Activated gamma-delta T cell treated with anti-CD3 and anti-CD28 coated beads, Interleukin-2, amount 50 U/mL, for 16 hours (primary cell): Measurements from ENCODE around the gene ACCSL.

Source experiments
- DNase-seq: peaks from one replicate; pipeline ENCODE4 v3.0.0-alpha.2; 2020; ENCODE audit warnings: low read depth

The ACCSL gene

DNA sequence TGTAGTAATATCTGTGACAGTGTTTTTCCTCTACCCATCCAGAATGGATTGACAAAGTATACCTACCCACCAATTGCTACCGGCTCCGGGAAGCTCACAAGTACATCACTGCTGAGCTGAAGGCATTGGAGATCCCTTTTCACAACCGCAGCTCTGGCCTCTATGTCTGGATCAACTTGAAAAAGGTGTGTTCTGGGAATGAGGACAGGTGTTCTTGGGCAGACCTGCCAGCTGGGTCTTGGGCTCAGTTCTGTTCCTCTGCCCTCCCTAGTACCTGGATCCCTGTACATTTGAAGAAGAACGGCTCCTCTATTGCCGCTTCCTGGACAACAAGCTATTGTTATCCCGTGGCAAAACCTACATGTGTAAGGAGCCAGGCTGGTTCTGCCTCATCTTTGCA, 10.5 kb downstream of the ACCSL start:
- DNase-seq, result no peak

DNA sequence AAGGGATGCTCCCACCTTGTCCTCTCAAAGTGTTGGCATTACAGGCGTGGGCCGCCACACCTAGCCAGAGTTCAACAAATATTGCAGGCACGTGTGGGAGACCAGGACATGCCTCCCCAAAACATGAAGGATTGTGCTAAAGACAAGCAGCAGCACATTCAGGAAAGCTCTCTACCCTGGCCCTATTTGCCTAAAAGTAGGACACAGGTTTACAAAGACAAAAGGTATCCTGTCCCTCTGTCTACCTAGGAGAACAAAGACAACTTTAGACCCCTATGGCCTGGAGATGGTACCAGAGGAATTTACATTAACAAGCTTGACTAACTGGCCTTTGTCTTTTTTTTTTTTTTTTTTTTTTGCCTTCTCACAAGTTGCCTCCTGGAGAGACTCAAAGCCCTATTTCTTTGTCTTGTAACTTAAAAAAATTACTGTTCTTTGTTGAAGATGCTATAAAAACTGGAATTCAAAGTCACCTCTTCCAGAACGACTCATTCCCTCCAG, 17.4 kb downstream of the ACCSL start:
- DNase-seq, result no peak

DNA sequence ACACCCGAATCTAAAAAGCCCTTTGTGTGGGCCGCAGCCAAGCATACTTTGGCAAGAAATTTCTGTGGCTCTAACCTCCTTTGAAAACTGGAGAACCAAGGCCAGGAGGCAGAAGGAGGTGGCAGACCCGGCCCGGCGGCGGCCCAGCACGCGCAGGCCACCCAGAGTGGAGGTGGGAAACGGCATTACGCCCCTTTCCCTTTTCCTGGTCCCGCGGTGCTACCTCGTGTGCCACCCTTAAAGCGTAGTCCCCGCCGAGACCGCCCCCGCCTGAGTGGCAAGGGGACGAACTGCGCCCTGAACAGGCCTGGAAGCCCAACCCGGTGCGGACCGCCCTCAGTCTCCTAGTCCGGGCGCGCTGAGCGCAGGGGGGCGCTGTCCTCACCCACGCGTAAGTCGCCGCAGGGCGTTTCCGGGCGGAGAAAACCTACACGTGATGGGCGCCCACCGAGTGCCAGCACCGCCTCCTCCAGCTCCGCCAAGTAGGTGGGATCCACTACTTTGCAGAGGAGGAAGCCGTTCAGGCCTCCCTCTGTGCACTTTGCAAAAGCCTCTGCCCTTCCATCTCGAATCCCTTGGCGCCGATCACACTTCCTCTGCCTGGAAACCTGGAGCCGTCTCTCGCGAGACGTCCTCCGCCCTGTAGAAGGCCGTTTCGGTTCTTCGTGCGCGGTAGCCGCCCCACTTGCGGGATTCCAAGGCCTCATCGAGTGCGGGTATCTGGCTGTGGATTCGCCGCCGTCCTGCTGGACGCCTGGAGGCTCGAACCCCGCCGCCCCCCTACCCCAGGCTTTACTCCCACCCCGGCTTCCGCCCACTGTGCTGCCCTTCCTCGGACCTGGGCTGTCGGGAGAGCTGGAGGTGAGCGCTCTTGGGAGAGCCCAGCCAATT, 18.3 kb downstream of the ACCSL start, which contains the start of gene ACCS:
ACCS (plus strand) TSS at position 430 of the 891 bp plus-strand sequence. CDS start 1,358 bp downstream, outside the sequence.
- peak; percentile 74 for DNase-seq

DNA sequence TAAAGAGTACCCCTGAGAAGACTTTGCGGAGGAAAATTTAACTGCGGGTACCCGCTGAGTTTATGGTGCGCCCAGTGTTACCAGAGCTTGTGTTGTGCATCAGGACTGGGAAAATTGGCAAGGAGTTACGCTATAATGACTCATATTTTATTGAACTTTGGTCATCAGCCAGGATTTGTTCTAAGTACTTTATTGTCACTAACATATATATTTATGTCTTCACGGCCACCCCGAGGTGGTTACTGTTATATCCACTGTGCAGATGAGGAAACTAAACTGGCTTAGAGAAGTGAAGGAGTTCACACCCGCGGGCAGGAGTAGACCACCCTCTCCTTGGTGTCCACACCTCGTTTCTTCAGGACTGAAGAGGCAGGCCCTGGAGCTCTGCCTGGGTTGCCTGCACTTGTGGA, 19.0 kb downstream of the ACCSL start:
- no peak for DNase-seq

DNA sequence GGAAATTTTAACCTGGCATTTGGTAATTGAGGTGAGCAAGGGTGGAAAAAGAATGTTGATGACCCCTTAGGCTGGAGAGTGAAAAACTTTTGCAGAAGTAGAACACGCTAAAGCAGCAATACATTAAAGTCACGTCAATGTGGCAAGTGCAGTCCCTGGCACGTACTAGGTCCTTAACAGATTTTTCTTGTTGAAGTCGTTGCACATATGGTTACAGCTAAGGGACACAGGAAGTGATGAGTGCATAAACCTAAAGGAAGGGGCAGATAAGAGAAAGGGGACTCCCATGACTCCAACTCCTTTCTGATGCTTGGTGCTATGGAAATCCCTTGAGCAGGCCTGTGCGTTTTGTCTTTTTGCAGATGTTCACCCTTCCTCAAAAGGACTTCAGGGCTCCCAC, 19.5 kb downstream of the ACCSL start:
- no peak for DNase-seq

DNA sequence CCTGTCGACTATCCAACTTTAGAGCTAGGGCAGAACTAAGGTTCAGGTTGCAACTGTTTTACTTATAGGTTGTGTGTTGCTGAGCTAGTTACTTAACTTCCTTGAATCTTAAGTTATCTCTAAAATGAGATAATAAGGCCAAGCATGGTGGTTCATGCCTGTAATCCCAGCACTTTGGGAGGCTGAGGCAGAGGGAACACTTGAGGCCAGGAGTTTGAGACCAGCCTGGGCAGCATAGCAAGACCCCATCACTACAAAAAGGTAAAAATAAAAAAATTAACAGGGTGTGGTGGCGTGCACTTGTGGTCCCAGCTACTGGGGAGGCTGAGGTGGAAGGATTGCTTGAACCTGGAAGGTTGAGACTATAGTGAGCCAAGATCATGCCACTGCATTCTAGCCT, 20.4 kb downstream of the ACCSL start:
- no peak for DNase-seq

DNA sequence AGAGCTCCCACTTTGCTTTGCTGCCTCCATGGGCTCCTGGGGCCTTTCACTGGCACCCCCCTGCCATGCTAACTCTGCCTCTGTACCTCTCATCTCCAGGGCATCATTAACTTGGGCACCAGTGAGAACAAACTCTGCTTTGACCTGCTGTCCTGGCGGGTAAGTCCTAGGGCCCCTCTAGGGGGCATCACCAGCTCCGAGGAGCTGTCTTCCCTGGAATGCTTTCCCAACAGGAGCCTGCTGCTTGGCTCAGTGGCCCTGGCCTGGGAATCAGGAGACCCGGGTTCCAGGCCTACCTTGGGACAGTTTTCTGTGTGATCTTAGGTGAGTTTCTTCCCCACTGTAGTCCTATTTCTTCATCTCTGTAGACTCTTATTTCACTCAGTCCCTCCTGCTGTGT, 23.4 kb downstream of the ACCSL start:
- DNase-seq, result no peak

DNA sequence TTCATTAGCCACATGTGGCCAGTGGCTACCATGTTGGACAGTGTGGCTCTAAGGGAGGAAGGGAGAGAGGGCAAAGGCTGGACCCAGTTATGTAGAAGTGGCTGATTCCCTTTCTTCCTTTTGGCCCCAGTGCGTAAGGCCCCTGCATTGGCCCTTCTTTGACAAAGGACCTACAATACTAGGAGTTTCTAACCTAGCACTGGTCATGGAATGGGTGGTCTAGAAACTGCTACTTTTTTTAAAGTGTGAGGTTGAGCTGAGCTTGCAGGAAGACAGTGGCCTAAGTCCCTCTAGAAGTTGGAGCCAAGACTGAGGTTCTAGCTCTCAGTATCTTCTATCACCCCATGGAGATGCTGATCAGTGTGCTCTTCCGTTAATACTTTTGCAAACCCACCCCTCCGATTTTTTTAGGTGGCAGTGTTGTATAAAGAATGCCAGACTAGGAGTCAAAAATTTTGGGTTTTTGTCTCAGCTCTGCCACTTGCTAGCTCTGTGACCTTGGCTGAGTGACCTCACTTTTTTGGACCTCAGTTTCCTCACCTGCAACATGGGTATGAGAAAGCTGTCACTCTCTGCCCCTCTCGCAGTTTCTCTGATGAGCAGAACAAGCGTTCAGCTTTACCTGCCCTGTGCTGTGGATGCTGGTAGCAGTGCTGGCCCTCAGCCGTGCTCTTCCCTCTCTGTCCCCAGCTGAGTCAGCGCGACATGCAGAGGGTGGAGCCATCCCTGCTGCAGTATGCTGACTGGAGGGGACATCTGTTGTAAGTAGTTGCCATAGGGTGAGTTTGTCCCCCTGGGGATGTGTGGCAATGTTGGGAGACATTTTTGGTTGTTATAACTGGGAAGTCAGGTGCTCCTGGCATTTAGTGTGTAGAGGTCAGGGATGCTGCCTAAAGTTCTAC, 25.2 kb downstream of the ACCSL start:
- no peak for DNase-seq

DNA sequence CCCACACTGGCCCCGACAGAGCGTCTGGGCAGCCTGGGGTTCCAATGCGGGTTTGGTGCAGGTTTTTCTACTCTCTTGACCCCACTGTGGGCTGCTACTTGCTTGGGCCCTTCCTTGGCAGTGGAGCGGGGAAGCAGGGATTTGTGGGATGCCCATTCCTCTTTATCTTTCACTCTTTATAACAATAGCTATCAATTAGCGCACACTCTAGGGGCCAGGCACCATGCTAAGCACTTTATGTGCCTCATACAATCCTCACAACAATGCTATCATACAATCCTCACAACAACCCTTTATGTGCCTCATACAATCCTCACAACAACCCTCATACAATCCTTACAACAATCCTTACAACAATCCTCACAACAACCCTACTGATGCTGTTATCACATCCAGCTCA, 31.0 kb downstream of the ACCSL start:
- DNase-seq, result no peak

DNA sequence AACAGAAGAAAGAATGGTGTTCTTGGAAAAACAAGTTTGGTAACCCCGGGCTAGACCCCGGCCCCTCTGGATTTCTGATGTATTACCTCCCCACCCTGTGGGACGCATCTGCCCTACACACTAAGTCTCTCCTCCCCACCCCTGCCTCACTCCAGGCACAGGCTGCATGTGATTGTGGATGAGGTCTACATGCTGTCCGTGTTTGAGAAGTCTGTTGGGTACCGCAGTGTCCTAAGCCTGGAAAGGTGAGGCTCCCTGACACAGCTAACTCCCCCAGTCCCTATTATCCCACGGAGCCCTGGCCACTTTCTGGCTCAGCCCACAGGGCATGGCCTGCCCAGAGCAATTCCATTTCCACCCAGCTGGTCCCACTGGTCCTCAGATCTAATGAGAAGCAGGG, 31.6 kb downstream of the ACCSL start:
- no peak for DNase-seq

DNA sequence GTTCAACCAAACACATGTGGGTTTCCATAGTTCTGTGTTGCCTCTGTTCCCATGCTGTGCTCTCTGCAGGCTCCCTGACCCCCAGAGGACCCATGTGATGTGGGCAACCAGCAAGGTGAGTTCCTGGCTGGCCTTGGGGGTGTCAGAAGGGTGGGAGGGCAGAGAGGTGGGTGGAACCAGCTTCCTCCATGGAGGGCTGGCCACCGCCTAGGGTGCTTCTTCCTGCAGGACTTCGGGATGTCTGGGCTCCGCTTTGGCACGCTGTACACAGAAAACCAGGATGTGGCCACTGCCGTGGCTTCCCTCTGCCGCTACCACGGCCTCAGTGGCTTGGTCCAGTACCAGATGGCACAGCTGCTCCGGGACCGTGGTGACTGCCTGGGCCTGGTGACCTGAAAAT, 33.2 kb downstream of the ACCSL start:
- DNase-seq, result no peak

DNA sequence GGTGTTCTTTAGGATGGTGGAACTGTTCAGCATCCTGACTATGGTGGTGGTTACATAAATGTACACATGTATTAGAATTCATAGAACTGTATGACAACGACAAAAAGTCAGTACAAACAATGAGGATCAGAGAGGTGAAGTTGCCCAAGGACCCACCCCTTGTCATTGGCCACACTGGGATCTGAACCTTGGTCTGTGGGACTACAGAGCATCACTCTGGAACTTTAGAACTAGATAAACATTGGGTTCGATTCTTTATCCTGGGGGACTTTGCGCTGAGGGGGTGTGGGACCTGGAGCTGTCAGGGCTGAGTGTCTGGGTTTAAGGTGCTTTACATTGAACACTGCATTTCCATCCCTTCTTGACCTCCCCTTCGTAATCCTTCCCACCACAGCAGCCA, 34.9 kb downstream of the ACCSL start:
- no peak for DNase-seq

DNA sequence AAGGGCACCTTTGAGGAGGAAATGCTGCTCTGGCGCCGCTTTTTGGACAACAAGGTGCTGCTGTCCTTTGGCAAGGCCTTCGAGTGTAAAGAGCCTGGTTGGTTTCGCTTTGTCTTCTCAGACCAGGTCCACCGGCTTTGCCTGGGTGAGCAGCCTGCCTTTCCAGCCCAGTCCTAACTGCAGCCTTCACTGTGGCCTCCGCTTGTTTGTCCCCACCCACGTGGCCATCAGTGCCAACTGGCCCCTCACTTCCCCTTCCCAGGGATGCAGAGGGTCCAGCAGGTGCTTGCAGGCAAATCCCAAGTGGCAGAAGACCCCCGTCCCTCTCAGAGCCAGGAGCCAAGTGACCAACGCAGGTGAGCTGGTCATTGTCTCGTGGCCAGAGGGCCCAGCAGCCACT, 35.7 kb downstream of the ACCSL start:
- no peak for DNase-seq

DNA sequence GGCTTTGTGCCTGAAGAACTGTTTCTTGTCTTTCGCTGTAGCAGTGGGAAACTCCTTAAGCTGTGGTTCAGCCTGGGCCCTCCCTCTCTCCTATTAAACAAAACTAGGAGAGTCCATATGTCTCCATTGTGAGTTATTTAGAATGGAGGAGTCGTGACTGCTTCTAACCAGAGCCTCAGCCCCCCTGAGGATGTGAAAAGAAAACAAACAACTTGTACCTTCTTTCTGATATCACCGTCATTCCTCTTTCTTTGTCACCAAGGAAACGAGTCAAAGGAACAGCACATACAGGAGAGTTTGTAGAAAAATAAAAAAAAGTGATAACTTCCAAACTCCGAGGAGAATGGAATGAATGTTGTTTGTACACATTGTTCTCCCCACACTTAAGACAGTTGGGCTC, 36.1 kb downstream of the ACCSL start:
- no peak for DNase-seq

DNA sequence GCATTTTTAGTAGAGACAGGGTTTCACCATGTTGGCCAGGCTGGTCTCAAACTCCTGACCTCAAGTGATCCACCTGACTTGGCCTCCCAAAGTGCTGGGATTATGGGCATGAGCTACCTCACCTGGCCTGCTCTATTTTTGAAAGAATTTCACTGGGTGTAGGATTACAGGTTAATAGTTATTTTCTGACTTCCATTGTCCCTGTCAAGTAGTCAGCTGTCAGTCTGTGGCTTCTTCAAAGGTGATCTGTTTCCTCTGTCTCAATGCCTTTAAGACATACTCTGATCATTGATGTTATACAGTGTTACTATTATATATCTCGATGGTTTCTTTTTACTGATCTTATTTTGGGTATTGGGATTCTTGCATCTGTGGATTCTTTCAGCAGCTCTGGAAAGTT, 37.5 kb downstream of the ACCSL start:
- DNase-seq, result no peak

DNA sequence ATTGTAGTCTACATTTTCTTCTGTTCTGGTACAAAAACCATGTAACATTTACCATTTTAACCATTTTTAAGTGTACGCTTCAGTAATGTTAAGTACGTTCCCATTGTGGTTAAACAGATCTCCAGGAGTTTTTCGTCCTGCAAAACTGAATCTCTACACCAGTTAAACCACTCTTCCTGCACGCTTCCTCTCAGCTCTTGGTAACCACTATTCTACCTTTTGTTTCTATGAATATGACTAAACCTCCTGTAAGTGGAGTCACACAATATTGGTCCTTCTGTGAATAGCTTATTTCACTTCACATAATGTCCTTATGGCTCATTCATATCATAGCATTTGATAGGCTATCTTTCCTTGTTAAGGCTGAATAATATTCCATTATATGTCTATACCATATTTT, 40.6 kb downstream of the ACCSL start:
- DNase-seq, result no peak

DNA sequence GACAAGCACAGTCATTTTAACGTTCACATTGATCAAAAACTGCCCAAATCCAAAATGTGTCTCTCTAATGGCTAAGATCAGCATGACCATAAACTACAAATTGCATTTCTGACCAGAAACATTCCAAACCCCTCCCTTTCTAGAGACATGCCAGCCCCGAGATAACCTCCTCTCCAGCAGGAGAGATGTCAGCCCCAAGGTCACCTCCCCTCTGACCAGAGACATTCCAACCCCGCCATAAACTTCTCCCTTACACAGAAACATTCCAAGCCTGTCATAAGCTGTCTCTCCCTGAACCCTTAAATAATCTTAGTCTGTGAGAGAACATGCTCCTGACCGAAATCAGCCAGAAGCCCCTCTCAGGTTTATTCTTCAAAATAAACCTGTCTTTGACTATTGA, 41.1 kb downstream of the ACCSL start:
- DNase-seq, result no peak

DNA sequence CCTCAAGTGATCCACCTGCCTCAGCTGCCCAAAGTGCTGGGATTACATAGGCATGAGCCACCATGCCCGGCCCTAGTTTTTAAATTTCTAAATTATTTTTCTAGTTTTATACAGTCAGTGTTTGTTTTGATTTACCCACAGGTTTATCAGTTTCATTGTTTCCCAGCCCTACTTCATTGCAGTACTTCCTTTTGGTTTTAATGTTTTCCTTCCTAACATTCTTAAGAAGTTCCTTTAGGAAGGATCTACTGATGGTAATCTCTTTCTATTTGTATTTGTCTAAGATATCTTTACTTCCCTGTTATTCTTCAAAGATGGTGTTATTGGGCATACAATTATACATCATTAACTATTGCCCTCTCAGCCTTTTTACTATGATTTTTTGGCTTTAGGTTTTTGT, 42.8 kb downstream of the ACCSL start:
- no peak for DNase-seq

DNA sequence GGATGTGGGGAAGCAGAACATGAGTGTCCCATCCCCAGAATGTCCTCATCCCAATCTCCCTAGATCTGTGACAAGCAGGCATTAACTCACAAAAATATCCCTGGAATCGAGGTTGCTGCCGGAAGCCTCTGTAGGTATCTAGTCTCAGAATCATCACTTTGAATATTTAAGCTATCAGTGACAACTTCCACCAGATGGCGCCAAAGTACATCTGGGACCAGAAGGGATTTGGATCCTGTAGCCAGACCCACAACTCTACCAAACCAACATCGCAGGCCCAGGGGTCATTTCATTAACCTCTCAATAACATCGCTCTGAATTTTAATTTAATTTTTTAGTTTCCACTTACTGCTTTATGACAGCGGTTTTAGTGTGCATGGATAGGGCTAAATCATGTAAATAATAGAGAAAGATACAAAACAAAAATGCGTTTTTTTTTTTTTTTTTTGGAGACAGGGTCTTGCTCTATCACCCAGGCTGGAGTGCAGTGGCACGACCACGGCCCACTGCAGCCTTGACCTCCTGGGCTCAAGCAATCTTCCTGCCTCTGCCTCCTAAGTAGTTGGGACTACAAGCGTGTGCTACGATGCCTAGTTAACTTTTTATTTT, 46.6 kb downstream of the ACCSL start:
- DNase-seq, result peak; percentile 66

DNA sequence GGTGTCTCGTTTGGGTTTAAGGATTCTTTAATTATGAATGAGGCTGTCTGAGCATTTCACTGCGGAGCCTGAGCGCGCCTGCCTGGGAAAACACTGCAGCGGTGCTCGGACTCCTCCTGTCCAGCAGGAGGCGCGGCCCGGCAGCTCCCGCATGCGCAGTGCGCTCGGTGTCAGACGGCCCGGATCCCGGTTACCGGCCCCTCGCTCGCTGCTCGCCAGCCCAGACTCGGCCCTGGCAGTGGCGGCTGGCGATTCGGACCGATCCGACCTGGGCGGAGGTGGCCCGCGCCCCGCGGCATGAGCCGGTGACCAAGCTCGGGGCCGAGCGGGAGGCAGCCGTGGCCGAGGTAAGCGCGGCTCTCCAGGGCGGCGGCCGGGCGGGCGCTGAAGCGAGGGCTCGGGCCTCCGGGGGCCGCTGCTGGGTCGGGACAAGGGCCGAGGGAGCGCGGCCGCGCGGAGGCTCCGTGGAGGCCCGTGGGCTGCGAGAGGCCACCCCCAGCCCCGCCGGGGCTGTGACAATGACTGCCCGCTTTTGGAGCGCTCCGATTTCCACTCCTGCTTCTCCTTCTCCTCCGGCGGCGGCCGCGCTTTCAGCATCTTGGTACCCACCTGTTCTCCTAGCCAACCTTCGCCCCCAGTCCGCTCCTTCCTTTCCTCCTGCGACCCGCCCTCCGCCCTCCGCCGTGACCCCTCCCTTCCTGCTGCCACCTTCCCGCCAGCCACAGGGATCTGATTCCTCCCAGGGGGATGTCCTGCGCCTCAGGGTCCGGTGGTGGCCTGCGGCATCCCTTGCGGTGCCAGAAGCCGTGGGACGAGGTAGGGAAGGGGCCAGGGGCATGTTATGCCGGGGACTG, 48.0 kb downstream of the ACCSL start, which contains the start of gene EXT2:
EXT2 (plus strand) TSS at position 173 of the 854 bp plus-strand sequence. CDS start 12,035 bp downstream, outside the sequence.
- DNase-seq, result peak; percentile 78
